Activated naive CD8-positive, alpha-beta T cell (primary cell): ENCODE results near the gene SPATS2L.

Experiments
- H3K27ac Mint-ChIP-seq: one replicate; pipeline ENCODE4 v1.8.0; 2021; ENCODE audit warnings: mixed read lengths
- H3K27me3 Mint-ChIP-seq: one replicate; pipeline ENCODE4 v1.8.0; 2021; ENCODE audit warnings: mixed read lengths
- H3K36me3 Mint-ChIP-seq: one replicate; pipeline ENCODE4 v1.8.0; 2021; ENCODE audit warnings: mixed read lengths
- H3K4me1 Mint-ChIP-seq: one replicate; pipeline ENCODE4 v1.8.0; 2021; ENCODE audit warnings: low read depth, mixed read lengths
- H3K4me3 Mint-ChIP-seq: one replicate; pipeline ENCODE4 v1.8.0; 2021; ENCODE audit warnings: mild to moderate bottlenecking, mixed read lengths
- H3K9me3 Mint-ChIP-seq: one replicate; pipeline ENCODE4 v1.8.0; 2021; ENCODE audit warnings: low read depth, mixed read lengths

SPATS2L gene

DNA sequence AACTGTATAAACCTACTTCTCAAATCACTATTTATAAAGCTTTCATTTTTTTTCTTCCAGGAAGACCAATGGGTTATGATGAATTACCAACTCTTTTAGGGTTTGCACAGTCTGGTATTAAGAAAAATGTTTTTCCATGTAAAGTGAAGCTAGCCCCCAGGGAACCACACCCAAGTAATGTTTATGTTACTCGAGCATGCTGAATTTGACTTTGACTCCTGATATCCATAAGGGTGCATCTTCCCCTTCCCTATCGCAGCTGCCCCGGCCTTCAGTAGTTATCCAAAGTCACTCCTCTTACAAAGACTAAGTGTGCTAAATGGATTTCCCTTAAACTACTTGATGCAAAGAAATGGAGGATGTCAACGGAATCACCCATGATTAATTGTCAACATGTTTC lies 181.7 kb downstream of the SPATS2L start:
- Mint-ChIP-seq H3K9me3 (peaks cover 4% of the 10 kb centered on the region), H3K4me3 (no peak overlapping the region), H3K27me3 (no peaks in the 10 kb centered on the region), H3K4me1 (no peaks in the 10 kb centered on the region), H3K36me3 (peaks cover 16% of the 10 kb centered on the region), H3K27ac (no peak overlapping the region)

DNA sequence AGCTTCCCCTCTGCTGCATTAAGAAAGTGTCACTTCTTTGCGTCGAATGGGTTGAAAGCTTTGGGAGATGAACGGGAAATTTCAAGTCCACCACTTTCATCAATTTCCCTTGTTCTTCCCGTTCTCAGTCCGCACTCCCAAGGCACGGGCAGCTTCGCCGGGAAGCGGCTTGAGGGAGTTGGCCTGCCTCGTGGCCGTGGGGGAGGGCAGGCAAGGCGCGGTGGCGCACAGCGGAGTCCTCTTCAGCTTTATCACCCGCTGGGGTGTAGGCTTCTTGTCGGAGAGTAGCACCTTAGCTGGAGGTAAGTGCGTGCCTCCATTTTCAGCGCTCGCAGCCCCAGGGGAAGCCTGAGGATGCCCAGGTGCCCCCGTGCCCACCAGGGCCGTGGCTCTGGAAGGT lies 183.5 kb downstream of the SPATS2L start:
- no peak overlapping the region for H3K27ac Mint-ChIP-seq
- peaks cover 4% of the 10 kb centered on the region for H3K9me3 Mint-ChIP-seq
- peaks cover 19% of the 10 kb centered on the region for H3K36me3 Mint-ChIP-seq
- H3K4me3 Mint-ChIP-seq, result no peak overlapping the region
- H3K4me1 Mint-ChIP-seq, result no peaks in the 10 kb centered on the region
- no peaks in the 10 kb centered on the region for H3K27me3 Mint-ChIP-seq

GRCh38 chr2:200492656-200493055 lies 186.2 kb downstream of the SPATS2L start:
- H3K27ac Mint-ChIP-seq, result no peak overlapping the region
- H3K4me1 Mint-ChIP-seq, result no peaks in the 10 kb centered on the region
- peaks cover 4% of the 10 kb centered on the region for H3K9me3 Mint-ChIP-seq
- H3K27me3 Mint-ChIP-seq, result no peaks in the 10 kb centered on the region
- no peak overlapping the region for H3K4me3 Mint-ChIP-seq
- H3K36me3 Mint-ChIP-seq, result peaks cover 22% of the 10 kb centered on the region

DNA sequence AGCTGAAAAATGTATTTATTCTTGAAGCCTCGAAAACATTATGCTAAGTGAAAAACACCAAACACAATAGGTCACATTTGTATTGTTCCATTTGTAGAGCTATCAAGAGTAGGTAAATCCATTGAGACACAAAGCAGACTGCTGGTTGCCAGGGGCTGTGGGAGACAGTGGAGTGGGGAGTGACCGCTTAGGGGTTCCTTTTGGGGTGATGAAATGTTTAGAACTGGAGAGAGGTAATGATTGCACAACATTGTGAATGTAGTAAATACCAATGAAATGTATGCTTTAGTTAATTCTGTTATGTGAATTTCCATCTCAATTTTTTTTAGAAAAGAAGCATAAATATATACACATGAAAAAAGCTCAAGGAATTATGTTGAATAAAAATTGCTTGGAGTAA lies 187.6 kb downstream of the SPATS2L start:
- peaks cover 4% of the 10 kb centered on the region for H3K9me3 Mint-ChIP-seq
- no peaks in the 10 kb centered on the region for H3K27me3 Mint-ChIP-seq
- no peaks in the 10 kb centered on the region for H3K4me1 Mint-ChIP-seq
- no peak overlapping the region for H3K27ac Mint-ChIP-seq
- H3K36me3 Mint-ChIP-seq, result peaks cover 23% of the 10 kb centered on the region
- H3K4me3 Mint-ChIP-seq, result no peak overlapping the region

GRCh38 chr2:200496696-200497095 lies 190.2 kb downstream of the SPATS2L start:
- Mint-ChIP-seq H3K4me1 (no peaks in the 10 kb centered on the region), H3K9me3 (no peaks in the 10 kb centered on the region), H3K4me3 (no peak overlapping the region), H3K36me3 (peaks cover 12% of the 10 kb centered on the region), H3K27me3 (no peaks in the 10 kb centered on the region), H3K27ac (no peak overlapping the region)

DNA sequence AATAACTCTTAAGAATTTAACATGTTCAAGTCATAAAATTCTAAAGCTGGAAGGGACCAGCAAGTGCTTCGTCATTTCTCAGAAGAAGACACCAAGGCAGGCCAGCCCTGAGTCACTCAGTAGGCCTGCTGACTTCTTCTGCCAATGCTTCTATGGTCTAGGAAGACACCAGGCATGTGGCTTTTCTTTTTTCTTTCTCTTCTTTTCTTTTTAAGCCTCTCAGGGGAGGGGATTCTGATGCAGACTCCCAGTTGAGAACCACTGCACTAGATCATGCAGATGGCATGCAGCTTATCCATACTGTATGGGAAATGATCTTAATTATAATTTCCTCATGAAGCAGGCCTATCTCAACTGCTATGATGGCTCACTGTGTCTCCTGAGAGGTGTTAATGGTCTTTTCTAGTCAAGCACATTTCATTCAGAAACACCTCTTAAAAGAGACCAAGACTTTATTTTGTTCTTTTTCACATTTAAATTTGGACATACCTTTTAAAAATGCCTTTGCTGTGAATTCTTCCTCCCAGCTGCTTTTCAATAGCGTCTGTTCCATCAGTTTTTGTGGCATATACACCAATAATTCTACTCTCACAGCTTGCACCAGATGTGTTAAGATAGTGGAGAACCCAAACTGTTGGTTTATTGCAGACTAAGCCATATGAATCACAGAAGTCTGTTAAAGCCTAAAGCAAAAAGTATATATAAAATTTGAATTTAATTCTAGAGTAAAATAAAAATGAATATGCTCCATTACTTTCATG lies 192.1 kb downstream of the SPATS2L start:
- Mint-ChIP-seq H3K4me1 (peaks cover 5% of the 10 kb centered on the region), H3K9me3 (no peaks in the 10 kb centered on the region), H3K36me3 (peaks cover 14% of the 10 kb centered on the region), H3K4me3 (no peak overlapping the region), H3K27ac (no peak overlapping the region), H3K27me3 (no peaks in the 10 kb centered on the region)

- no peaks in the 10 kb centered on the region for H3K9me3 Mint-ChIP-seq
- no peak overlapping the region for H3K27ac Mint-ChIP-seq
- no peaks in the 10 kb centered on the region for H3K27me3 Mint-ChIP-seq
- H3K4me1 Mint-ChIP-seq, result peaks cover 18% of the 10 kb centered on the region
- H3K4me3 Mint-ChIP-seq, result no peak overlapping the region
- H3K36me3 Mint-ChIP-seq, result peaks cover 17% of the 10 kb centered on the region
Measured at GRCh38 chr2:200502196-200502595, 195.7 kb downstream of the SPATS2L start.

- peak overlapping the region; percentile 51 for H3K27ac Mint-ChIP-seq
- no peaks in the 10 kb centered on the region for H3K27me3 Mint-ChIP-seq
- peaks cover 15% of the 10 kb centered on the region for H3K36me3 Mint-ChIP-seq
- no peaks in the 10 kb centered on the region for H3K9me3 Mint-ChIP-seq
- no peak overlapping the region for H3K4me3 Mint-ChIP-seq
- H3K4me1 Mint-ChIP-seq, result peaks cover 37% of the 10 kb centered on the region
Measured at GRCh38 chr2:200506679-200507078, 200.2 kb downstream of the SPATS2L start.

- Mint-ChIP-seq H3K4me3 (no peak overlapping the region), H3K4me1 (peaks cover 37% of the 10 kb centered on the region), H3K27ac (no peak overlapping the region), H3K36me3 (peaks cover 15% of the 10 kb centered on the region), H3K9me3 (no peaks in the 10 kb centered on the region), H3K27me3 (no peaks in the 10 kb centered on the region)
Measured at GRCh38 chr2:200507179-200507578, 200.7 kb downstream of the SPATS2L start.

- Mint-ChIP-seq H3K27me3 (no peaks in the 10 kb centered on the region), H3K4me3 (peak overlapping the region; percentile 97), H3K4me1 (peaks cover 32% of the 10 kb centered on the region), H3K27ac (peak overlapping the region; percentile 93), H3K9me3 (no peaks in the 10 kb centered on the region), H3K36me3 (peaks cover 7% of the 10 kb centered on the region)
Measured at GRCh38 chr2:200509235-200509611, 202.7 kb downstream of the SPATS2L start.

DNA sequence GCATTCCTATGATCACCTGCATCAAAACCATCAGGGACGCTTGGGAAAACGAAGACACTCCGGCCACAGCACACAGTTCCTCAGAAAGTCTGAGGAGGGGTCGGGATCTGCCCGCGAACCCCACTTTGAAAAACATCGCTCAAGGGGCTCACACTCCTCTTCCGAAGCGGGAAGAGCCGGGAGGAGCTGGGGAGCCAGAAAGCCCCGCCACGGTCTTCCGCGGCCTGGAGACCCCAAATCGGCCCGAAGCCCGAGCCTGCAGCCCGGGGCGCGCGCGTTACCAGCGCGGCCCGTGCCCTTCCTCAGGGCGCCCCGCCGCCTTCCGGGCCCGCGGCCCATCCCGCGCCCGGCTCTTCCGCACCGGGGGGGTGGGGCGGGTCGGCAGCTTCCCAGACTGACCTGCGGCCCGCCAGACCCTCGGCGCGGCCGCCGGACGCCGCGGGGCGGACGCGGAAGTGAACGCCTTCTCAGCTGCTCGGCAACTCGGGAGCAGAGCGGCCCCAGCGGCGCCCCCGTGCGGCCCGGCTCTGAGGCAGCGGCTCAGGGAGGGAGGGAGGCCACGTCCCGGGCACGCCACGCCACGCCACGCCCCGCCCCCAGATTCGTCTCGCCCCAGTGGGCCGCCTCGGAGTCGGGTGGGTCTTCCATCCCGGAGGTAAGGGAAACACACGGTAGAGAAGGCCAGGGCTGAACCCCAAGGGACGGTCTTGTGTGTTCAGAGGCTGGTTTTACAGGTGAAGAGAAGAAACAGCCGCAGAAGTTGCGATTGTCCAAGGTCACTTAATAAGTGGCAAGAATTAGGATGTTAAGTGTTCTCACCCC lies 203.3 kb downstream of the SPATS2L start, which contains the start of gene KCTD18:
TSS of gene KCTD18 (minus strand) at position 457 of the 822 bp plus-strand sequence. CDS start 3,052 bp downstream, outside the sequence.
- peak within 1 kb of the TSS; percentile 93 for H3K27ac Mint-ChIP-seq
- H3K4me3 Mint-ChIP-seq, result peak within 1 kb of the TSS; percentile 97

GRCh38 chr2:200515155-200515554 lies 208.7 kb downstream of the SPATS2L start:
- H3K4me1 Mint-ChIP-seq, result peaks cover 9% of the 10 kb centered on the region
- H3K9me3 Mint-ChIP-seq, result peaks cover 14% of the 10 kb centered on the region
- H3K27ac Mint-ChIP-seq, result no peak overlapping the region
- peak overlapping the region; percentile 1 for H3K4me3 Mint-ChIP-seq
- H3K27me3 Mint-ChIP-seq, result no peaks in the 10 kb centered on the region
- H3K36me3 Mint-ChIP-seq, result peaks cover 8% of the 10 kb centered on the region

More for the DNA sequence above, 203.3 kb downstream of the SPATS2L start, which contains the start of gene KCTD18:
- Mint-ChIP-seq H3K27me3 (no peaks in the 10 kb centered on the region), H3K9me3 (no peaks in the 10 kb centered on the region), H3K4me1 (peaks cover 32% of the 10 kb centered on the region), H3K36me3 (peaks cover 5% of the 10 kb centered on the region)

DNA sequence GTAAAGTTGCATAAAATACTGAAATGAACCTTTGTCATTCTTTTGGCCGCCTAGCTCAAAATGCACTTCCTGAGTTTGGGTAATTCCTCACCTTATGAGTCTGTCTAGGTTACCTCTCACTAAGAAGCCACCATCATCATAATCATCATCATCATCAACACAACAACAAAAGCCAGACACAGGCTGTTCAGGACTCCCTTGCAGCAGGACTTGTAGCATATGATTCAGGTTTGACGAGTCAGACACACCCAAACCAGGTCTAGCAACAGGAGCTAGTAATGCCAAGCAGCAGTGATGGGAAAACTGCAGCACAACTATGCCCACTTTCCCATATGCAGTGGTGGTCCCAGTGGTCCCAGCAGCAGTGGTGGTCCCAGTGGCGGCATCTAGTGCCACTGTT lies 216.7 kb downstream of the SPATS2L start:
- Mint-ChIP-seq H3K27me3 (no peaks in the 10 kb centered on the region), H3K9me3 (peaks cover under 1% of the 10 kb centered on the region), H3K36me3 (peaks cover 2% of the 10 kb centered on the region), H3K27ac (no peak overlapping the region), H3K4me1 (peaks cover 15% of the 10 kb centered on the region), H3K4me3 (no peak overlapping the region)

DNA sequence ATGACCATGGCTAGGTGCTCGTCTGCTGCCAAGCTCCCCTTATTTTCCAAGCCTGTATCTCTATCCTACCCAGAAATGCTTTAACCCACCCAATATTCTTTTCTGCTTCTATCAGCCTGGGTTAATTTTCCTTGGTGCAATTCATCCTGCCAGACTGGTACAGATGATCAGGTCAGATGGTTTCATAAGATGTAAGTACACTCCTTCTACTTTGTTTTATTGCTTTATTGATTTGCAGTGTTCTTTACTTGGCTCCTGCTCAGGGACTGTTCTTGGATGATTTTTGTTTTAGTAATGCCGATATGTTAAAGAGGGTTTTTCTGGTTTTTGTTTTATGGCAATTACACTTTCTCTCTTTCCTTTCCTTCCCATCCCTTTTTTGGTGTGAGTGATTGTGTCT lies 217.1 kb downstream of the SPATS2L start:
- peaks cover 15% of the 10 kb centered on the region for H3K4me1 Mint-ChIP-seq
- peaks cover 2% of the 10 kb centered on the region for H3K36me3 Mint-ChIP-seq
- H3K9me3 Mint-ChIP-seq, result no peaks in the 10 kb centered on the region
- no peaks in the 10 kb centered on the region for H3K27me3 Mint-ChIP-seq
- no peak overlapping the region for H3K4me3 Mint-ChIP-seq
- H3K27ac Mint-ChIP-seq, result no peak overlapping the region

GRCh38 chr2:200525066-200525465 lies 218.6 kb downstream of the SPATS2L start:
- Mint-ChIP-seq H3K4me1 (peaks cover 15% of the 10 kb centered on the region), H3K27ac (no peak overlapping the region), H3K9me3 (no peaks in the 10 kb centered on the region), H3K4me3 (no peak overlapping the region), H3K27me3 (no peaks in the 10 kb centered on the region), H3K36me3 (peaks cover 2% of the 10 kb centered on the region)
